ENCODE results near the gene OR6C76. TPM values are rescaled to one million over a fixed set of nuclear protein-coding genes. Genes with fewer than 3 reads are reported as not detected.

OR6C76 gene
- total RNA-seq, 1 donor from 2014 or later: not detected

- no peak for DNase-seq
Measured at GRCh38 chr12:55469291-55469690, 43.2 kb downstream of the OR6C76 start.

GRCh38 chr12:55470088-55470829 is 44.2 kb downstream of the OR6C76 start, which contains the start of gene OR6C70:
TSS of gene OR6C70 (minus strand) at chr12:55470138. CDS start at chr12:55470138, 0 bp downstream.
- no peak for DNase-seq

GRCh38 chr12:55472264-55472663 is 46.2 kb downstream of the OR6C76 start:
- DNase-seq: no peak

Other genes starting within 250 kb of the OR6C76 start
- gene OR10A7, start 205.2 kb upstream of the OR6C76 start, total RNA-seq: not detected
- not detected for gene OR6C74, start 181.6 kb upstream of the OR6C76 start, total RNA-seq
- not detected for gene OR6C6, start 129.7 kb upstream of the OR6C76 start, total RNA-seq
- gene OR6C1, start 111.9 kb upstream of the OR6C76 start, total RNA-seq: not detected
- gene OR6C3, start 95.5 kb upstream of the OR6C76 start, total RNA-seq: not detected
- gene OR6C75, start 63.3 kb upstream of the OR6C76 start, total RNA-seq: not detected
- not detected for gene OR6C65, start 25.7 kb upstream of the OR6C76 start, total RNA-seq
- not detected for gene OR6C2, start 17.8 kb downstream of the OR6C76 start, total RNA-seq
- gene OR6C70, start 43.9 kb downstream of the OR6C76 start, total RNA-seq: not detected
- not detected for gene OR6C68, start 66.1 kb downstream of the OR6C76 start, total RNA-seq
- not detected for gene OR6C4, start 123.3 kb downstream of the OR6C76 start, total RNA-seq
- not detected for gene OR2AP1, start 146.2 kb downstream of the OR6C76 start, total RNA-seq
- not detected for gene OR10P1, start 210.6 kb downstream of the OR6C76 start, total RNA-seq

All from skin of body (tissue), 2 donors.